Measurements from ENCODE around the gene RXFP4. TPM values are rescaled to one million over a fixed set of nuclear protein-coding genes. Genes with fewer than 3 reads are reported as not detected.

Gene RXFP4
- total and polyA plus RNA-seq, 9 of the 15 experiments (the other 6 are each of a cell fraction or from before 2014, with no cell fraction given) = 0.64 TPM; not detected in 8

- no peak for TF ChIP-seq ZNF518B (CRISPR knock-in tag; IDR thresholded peaks at IDR 0.05)
- no peak for TF ChIP-seq TEAD1 (CRISPR knock-in tag; IDR thresholded peaks at IDR 0.05)
- TF ChIP-seq POLR2H (tag; IDR thresholded peaks at IDR 0.05; ENCODE audit: low read depth) = peak; percentile 57; the same call in 1 of the 2 replicates
- TF ChIP-seq, protein P1, sequence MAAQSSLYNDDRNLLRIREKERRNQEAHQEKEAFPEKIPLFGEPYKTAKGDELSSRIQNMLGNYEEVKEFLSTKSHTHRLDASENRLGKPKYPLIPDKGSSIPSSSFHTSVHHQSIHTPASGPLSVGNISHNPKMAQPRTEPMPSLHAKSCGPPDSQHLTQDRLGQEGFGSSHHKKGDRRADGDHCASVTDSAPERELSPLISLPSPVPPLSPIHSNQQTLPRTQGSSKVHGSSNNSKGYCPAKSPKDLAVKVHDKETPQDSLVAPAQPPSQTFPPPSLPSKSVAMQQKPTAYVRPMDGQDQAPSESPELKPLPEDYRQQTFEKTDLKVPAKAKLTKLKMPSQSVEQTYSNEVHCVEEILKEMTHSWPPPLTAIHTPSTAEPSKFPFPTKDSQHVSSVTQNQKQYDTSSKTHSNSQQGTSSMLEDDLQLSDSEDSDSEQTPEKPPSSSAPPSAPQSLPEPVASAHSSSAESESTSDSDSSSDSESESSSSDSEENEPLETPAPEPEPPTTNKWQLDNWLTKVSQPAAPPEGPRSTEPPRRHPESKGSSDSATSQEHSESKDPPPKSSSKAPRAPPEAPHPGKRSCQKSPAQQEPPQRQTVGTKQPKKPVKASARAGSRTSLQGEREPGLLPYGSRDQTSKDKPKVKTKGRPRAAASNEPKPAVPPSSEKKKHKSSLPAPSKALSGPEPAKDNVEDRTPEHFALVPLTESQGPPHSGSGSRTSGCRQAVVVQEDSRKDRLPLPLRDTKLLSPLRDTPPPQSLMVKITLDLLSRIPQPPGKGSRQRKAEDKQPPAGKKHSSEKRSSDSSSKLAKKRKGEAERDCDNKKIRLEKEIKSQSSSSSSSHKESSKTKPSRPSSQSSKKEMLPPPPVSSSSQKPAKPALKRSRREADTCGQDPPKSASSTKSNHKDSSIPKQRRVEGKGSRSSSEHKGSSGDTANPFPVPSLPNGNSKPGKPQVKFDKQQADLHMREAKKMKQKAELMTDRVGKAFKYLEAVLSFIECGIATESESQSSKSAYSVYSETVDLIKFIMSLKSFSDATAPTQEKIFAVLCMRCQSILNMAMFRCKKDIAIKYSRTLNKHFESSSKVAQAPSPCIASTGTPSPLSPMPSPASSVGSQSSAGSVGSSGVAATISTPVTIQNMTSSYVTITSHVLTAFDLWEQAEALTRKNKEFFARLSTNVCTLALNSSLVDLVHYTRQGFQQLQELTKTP (IDR thresholded peaks at IDR 0.05; ENCODE audit: low read depth in 1 of 2, partially characterized antibody in 2 of 2) = peak in 1 of 2 experiments; percentile 32
- no peak for TF ChIP-seq CSDE1 (IDR thresholded peaks at IDR 0.05)
- TF ChIP-seq, protein P2, sequence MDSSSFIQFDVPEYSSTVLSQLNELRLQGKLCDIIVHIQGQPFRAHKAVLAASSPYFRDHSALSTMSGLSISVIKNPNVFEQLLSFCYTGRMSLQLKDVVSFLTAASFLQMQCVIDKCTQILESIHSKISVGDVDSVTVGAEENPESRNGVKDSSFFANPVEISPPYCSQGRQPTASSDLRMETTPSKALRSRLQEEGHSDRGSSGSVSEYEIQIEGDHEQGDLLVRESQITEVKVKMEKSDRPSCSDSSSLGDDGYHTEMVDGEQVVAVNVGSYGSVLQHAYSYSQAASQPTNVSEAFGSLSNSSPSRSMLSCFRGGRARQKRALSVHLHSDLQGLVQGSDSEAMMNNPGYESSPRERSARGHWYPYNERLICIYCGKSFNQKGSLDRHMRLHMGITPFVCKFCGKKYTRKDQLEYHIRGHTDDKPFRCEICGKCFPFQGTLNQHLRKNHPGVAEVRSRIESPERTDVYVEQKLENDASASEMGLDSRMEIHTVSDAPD (CRISPR knock-in tag; IDR thresholded peaks at IDR 0.05) = no peak
- TF ChIP-seq MAFK (IDR thresholded peaks at IDR 0.05; ENCODE audit: low read length) = peak; percentile 16; the same call in 1 of the 2 replicates
- no peak for TF ChIP-seq HNRNPH1 (optimal IDR thresholded peaks at IDR 0.05; ENCODE audit: low read depth, low read length)
- TF ChIP-seq, protein P3, sequence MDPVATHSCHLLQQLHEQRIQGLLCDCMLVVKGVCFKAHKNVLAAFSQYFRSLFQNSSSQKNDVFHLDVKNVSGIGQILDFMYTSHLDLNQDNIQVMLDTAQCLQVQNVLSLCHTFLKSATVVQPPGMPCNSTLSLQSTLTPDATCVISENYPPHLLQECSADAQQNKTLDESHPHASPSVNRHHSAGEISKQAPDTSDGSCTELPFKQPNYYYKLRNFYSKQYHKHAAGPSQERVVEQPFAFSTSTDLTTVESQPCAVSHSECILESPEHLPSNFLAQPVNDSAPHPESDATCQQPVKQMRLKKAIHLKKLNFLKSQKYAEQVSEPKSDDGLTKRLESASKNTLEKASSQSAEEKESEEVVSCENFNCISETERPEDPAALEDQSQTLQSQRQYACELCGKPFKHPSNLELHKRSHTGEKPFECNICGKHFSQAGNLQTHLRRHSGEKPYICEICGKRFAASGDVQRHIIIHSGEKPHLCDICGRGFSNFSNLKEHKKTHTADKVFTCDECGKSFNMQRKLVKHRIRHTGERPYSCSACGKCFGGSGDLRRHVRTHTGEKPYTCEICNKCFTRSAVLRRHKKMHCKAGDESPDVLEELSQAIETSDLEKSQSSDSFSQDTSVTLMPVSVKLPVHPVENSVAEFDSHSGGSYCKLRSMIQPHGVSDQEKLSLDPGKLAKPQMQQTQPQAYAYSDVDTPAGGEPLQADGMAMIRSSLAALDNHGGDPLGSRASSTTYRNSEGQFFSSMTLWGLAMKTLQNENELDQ (CRISPR knock-in tag; IDR thresholded peaks at IDR 0.05; ENCODE audit: borderline replicate concordance) = no peak
- TF ChIP-seq MTA3 (IDR thresholded peaks at IDR 0.05; ENCODE audit: borderline replicate concordance) = peak; percentile 57; the same call in 1 of the 2 replicates
- no peak for TF ChIP-seq YY1 (IDR thresholded peaks at IDR 0.05; ENCODE audit: borderline replicate concordance in 1 of 3, control insufficient read depth in 1 of 3, extremely low read depth in 1 of 3, insufficient read depth in 3 of 3, insufficient read length in 1 of 3, insufficient replicate concordance in 2 of 3, low read depth in 1 of 3, low read length in 2 of 3)
- no peak for TF ChIP-seq CHD2 (IDR thresholded peaks at IDR 0.05; ENCODE audit: low read depth, low read length)
- 0 out of 4 replicates have a peak, but pooled peaks of 1 of the 2 experiments have one; percentile 17 for TF ChIP-seq FOXK2 (conservative IDR thresholded peaks at IDR 0.05 in 1 of 2, IDR thresholded peaks at IDR 0.05 in 1 of 2; ENCODE audit: low read depth in 2 of 2)
- no peak for TF ChIP-seq BRD4 (IDR thresholded peaks at IDR 0.05)
These were observed 38.3 kb downstream of the RXFP4 start (continued) for GRCh38 chr1:155979597-155980343.
